ENCODE results near the gene C16orf54.

- TF ChIP-seq CTCF (IDR thresholded peaks at IDR 0.05) (no peak), POLR2A (IDR thresholded peaks at IDR 0.05) (no peak)
Observed at GRCh38 chr16:29736112-29736511, 9.7 kb downstream of the C16orf54 start.
